Measurements from ENCODE around the gene GSTM2.

Gene GSTM2

GRCh38 chr1:109626682-109627408 lies 41.0 kb upstream of the GSTM2 start:
- Mint-ChIP-seq H3K4me3 (no peak overlapping the region), H3K36me3 (peaks cover 6% of the 10 kb centered on the region), H3K27me3 (no peaks in the 10 kb centered on the region), H3K4me1 (peaks cover 33% of the 10 kb centered on the region), H3K27ac (no peak overlapping the region), H3K9me3 (no peaks in the 10 kb centered on the region)

GRCh38 chr1:109627692-109628399 lies 40.0 kb upstream of the GSTM2 start:
- Mint-ChIP-seq H3K4me1 (peaks cover 23% of the 10 kb centered on the region), H3K36me3 (peaks cover 6% of the 10 kb centered on the region), H3K4me3 (no peak overlapping the region), H3K9me3 (no peaks in the 10 kb centered on the region), H3K27ac (no peak overlapping the region), H3K27me3 (no peaks in the 10 kb centered on the region)

- H3K4me1 Mint-ChIP-seq = peaks cover 14% of the 10 kb centered on the region
- peaks cover 6% of the 10 kb centered on the region for H3K36me3 Mint-ChIP-seq
- H3K27ac Mint-ChIP-seq = no peak overlapping the region
- no peaks in the 10 kb centered on the region for H3K9me3 Mint-ChIP-seq
- H3K27me3 Mint-ChIP-seq = no peaks in the 10 kb centered on the region
- H3K4me3 Mint-ChIP-seq = no peak overlapping the region
Measured at GRCh38 chr1:109628540-109629321, 39.1 kb upstream of the GSTM2 start.

GRCh38 chr1:109629372-109630030 lies 38.4 kb upstream of the GSTM2 start:
- H3K9me3 Mint-ChIP-seq = no peaks in the 10 kb centered on the region
- no peaks in the 10 kb centered on the region for H3K27me3 Mint-ChIP-seq
- no peak overlapping the region for H3K4me3 Mint-ChIP-seq
- no peak overlapping the region for H3K27ac Mint-ChIP-seq
- H3K36me3 Mint-ChIP-seq = peaks cover 6% of the 10 kb centered on the region
- H3K4me1 Mint-ChIP-seq = peaks cover 12% of the 10 kb centered on the region

GRCh38 chr1:109630081-109630897 lies 37.6 kb upstream of the GSTM2 start:
- H3K27me3 Mint-ChIP-seq = no peaks in the 10 kb centered on the region
- H3K27ac Mint-ChIP-seq = no peak overlapping the region
- no peak overlapping the region for H3K4me3 Mint-ChIP-seq
- peaks cover 6% of the 10 kb centered on the region for H3K36me3 Mint-ChIP-seq
- H3K4me1 Mint-ChIP-seq = peaks cover 15% of the 10 kb centered on the region
- no peaks in the 10 kb centered on the region for H3K9me3 Mint-ChIP-seq

GRCh38 chr1:109630898-109631512 lies 36.9 kb upstream of the GSTM2 start:
- Mint-ChIP-seq H3K4me1 (peaks cover 15% of the 10 kb centered on the region), H3K4me3 (no peak overlapping the region), H3K36me3 (peaks cover 6% of the 10 kb centered on the region), H3K27ac (no peak overlapping the region), H3K27me3 (no peaks in the 10 kb centered on the region), H3K9me3 (no peaks in the 10 kb centered on the region)

GRCh38 chr1:109631513-109632505 lies 36.0 kb upstream of the GSTM2 start:
- H3K4me1 Mint-ChIP-seq = peaks cover 15% of the 10 kb centered on the region
- no peaks in the 10 kb centered on the region for H3K27me3 Mint-ChIP-seq
- peak overlapping the region; percentile 38 for H3K27ac Mint-ChIP-seq
- peaks cover 6% of the 10 kb centered on the region for H3K36me3 Mint-ChIP-seq
- H3K9me3 Mint-ChIP-seq = no peaks in the 10 kb centered on the region
- H3K4me3 Mint-ChIP-seq = no peak overlapping the region

- H3K27ac Mint-ChIP-seq = no peak overlapping the region
- H3K9me3 Mint-ChIP-seq = no peaks in the 10 kb centered on the region
- H3K27me3 Mint-ChIP-seq = no peaks in the 10 kb centered on the region
- peaks cover 15% of the 10 kb centered on the region for H3K4me1 Mint-ChIP-seq
- peaks cover 6% of the 10 kb centered on the region for H3K36me3 Mint-ChIP-seq
- H3K4me3 Mint-ChIP-seq = no peak overlapping the region
Measured at GRCh38 chr1:109632671-109633346, 35.0 kb upstream of the GSTM2 start.

- Mint-ChIP-seq H3K4me1 (peaks cover 15% of the 10 kb centered on the region), H3K9me3 (no peaks in the 10 kb centered on the region), H3K27ac (no peak overlapping the region), H3K4me3 (no peak overlapping the region), H3K36me3 (peaks cover 6% of the 10 kb centered on the region), H3K27me3 (no peaks in the 10 kb centered on the region)
Measured at GRCh38 chr1:109634292-109634691, 33.6 kb upstream of the GSTM2 start.

GRCh38 chr1:109634771-109635750 lies 32.8 kb upstream of the GSTM2 start:
- Mint-ChIP-seq H3K4me3 (no peak overlapping the region), H3K27ac (no peak overlapping the region), H3K4me1 (peaks cover 16% of the 10 kb centered on the region), H3K36me3 (peaks cover 1% of the 10 kb centered on the region), H3K9me3 (no peaks in the 10 kb centered on the region), H3K27me3 (no peaks in the 10 kb centered on the region)

- Mint-ChIP-seq H3K27me3 (no peaks in the 10 kb centered on the region), H3K36me3 (peaks cover 1% of the 10 kb centered on the region), H3K4me1 (peaks cover 18% of the 10 kb centered on the region), H3K4me3 (no peak overlapping the region), H3K27ac (no peak overlapping the region), H3K9me3 (no peaks in the 10 kb centered on the region)
Measured at GRCh38 chr1:109635862-109636200, 32.0 kb upstream of the GSTM2 start.

- Mint-ChIP-seq H3K9me3 (no peaks in the 10 kb centered on the region), H3K27me3 (no peaks in the 10 kb centered on the region), H3K4me3 (no peak overlapping the region), H3K36me3 (no peaks in the 10 kb centered on the region), H3K27ac (no peak overlapping the region), H3K4me1 (peaks cover 18% of the 10 kb centered on the region)
Measured at GRCh38 chr1:109636201-109636952, 31.5 kb upstream of the GSTM2 start.

All from activated naive CD4-positive, alpha-beta T cell treated with anti-CD3 and anti-CD28 coated beads, Interleukin-2, amount 50 U/mL, for 24 hours (primary cell).